K562 (cell line): ENCODE measurements around the gene CCDC106. TPM values are rescaled to one million over a fixed set of nuclear protein-coding genes. Genes with fewer than 3 reads are reported as not detected.

ENCODE experiments used
- BRCA1 ChIP-seq, 2 experiments: fragments of 450-650 bp in 1 of 2; sonication (generic) in 1 of 2; formaldehyde crosslinking in 1 of 2; IDR thresholded peaks; 2 replicates each; pipeline versions ENCODE4 v1.5.0 to v1.6.1; 2017 to 2020; ENCODE audit warnings: mild to moderate bottlenecking in 1 of 2, missing genetic modification reagents in 1 of 2
- HNRNPH1 ChIP-seq: fragments of 200-400 bp; formaldehyde crosslinking; optimal IDR thresholded peaks from 2 replicates; pipeline ENCODE3; 2017; ENCODE audit warnings: low read depth, mild to moderate bottlenecking, low read length, moderate library complexity
- MAFK ChIP-seq: IDR thresholded peaks from 2 replicates; pipeline ENCODE4 v1.6.1; 2011; ENCODE audit warnings: low read length, improper control_type of control experiment
- NFIC ChIP-seq: fragments of 450-650 bp; IDR thresholded peaks from 2 replicates; pipeline ENCODE4 v1.6.1; 2017; ENCODE audit warnings: mild to moderate bottlenecking, inconsistent platforms
- RBM17 ChIP-seq: fragments of 200-400 bp; formaldehyde crosslinking; IDR thresholded peaks from 2 replicates; pipeline ENCODE4 v1.6.1; 2017; ENCODE audit warnings: low read depth, mild to moderate bottlenecking, low read length, borderline replicate concordance
- ZBTB1 ChIP-seq: sonication (generic); formaldehyde crosslinking; IDR thresholded peaks from 2 replicates; pipeline ENCODE4 v1.8.1; 2023; ENCODE audit warnings: missing genetic modification reagents, low read depth, mild to moderate bottlenecking, borderline replicate concordance
- ZNF165 ChIP-seq: fragments of 250-450 bp; sonication (Bioruptor Pico); IDR thresholded peaks from 2 replicates; pipeline ENCODE4 v1.4.0; 2020; ENCODE audit warnings: borderline replicate concordance
- polyA plus RNA-seq, 8 experiments: library from polyadenylated mRNA; depleted of rRNA in 4 of 8; stranded (reverse) in 5 of 8; unstranded in 3 of 8; fragments of >200 nt; fragmentation: Nextera tagmentation in 2 of 8; fragmentation: Illumina TruSeq in 1 of 8; extraction: Ambion mirVana in 2 of 8; extraction: Trizol in 1 of 8; gene quantifications; 2 replicates each; pipeline versions ENCODE4 v1.2.1 to v1.2.3, GENCODE V29; 2011 to 2014; ENCODE audit warnings: inconsistent platforms in 1 of 8, missing spikeins in 1 of 8
- total RNA-seq, 7 experiments: library from RNA; depleted of rRNA in 6 of 7; stranded (reverse); fragments of >200 nt in 6 of 7; fragmentation: Illumina TruSeq in 2 of 7; extraction: Trizol in 2 of 7; gene quantifications; 2 replicates each; pipeline versions ENCODE4 v1.2.1 to v1.2.3, GENCODE V29; 2011 to 2021; ENCODE audit warnings: low replicate concordance in 1 of 7
- TF ChIP-seq, protein P1 (sequence below): sonication (generic); formaldehyde crosslinking; IDR thresholded peaks from 2 replicates; pipeline ENCODE4 v1.8.1; 2023; ENCODE audit warnings: mild to moderate bottlenecking, missing genetic modification reagents
- TF ChIP-seq, protein P2 (sequence below): fragments of 250-450 bp; sonication (Bioruptor Pico); IDR thresholded peaks from 2 replicates; pipeline ENCODE4 v1.4.0; 2020
- TF ChIP-seq, protein P3 (sequence below), 2 experiments: fragments of 450-650 bp in 1 of 2; sonication (generic) in 1 of 2; formaldehyde crosslinking in 1 of 2; IDR thresholded peaks; 2 replicates each; pipeline versions ENCODE4 v1.7.1 to v1.9.0; 2016 to 2022; ENCODE audit warnings: inconsistent platforms in 1 of 2, mild to moderate bottlenecking in 1 of 2, missing genetic modification reagents in 1 of 2
- TF ChIP-seq, protein P4 (sequence below): fragments of 450-650 bp; IDR thresholded peaks from 2 replicates; pipeline ENCODE4 v1.6.1; 2016
- TF ChIP-seq, protein P5 (sequence below): sonication (generic); IDR thresholded peaks from 2 replicates; pipeline ENCODE4 v1.6.1; 2016

Gene CCDC106
- total and polyA plus RNA-seq, 9 of the 15 experiments (the other 6 are each of a cell fraction or from before 2014, with no cell fraction given): 0.10 to 27.5 (median 15.0) TPM; not detected in 1

DNA sequence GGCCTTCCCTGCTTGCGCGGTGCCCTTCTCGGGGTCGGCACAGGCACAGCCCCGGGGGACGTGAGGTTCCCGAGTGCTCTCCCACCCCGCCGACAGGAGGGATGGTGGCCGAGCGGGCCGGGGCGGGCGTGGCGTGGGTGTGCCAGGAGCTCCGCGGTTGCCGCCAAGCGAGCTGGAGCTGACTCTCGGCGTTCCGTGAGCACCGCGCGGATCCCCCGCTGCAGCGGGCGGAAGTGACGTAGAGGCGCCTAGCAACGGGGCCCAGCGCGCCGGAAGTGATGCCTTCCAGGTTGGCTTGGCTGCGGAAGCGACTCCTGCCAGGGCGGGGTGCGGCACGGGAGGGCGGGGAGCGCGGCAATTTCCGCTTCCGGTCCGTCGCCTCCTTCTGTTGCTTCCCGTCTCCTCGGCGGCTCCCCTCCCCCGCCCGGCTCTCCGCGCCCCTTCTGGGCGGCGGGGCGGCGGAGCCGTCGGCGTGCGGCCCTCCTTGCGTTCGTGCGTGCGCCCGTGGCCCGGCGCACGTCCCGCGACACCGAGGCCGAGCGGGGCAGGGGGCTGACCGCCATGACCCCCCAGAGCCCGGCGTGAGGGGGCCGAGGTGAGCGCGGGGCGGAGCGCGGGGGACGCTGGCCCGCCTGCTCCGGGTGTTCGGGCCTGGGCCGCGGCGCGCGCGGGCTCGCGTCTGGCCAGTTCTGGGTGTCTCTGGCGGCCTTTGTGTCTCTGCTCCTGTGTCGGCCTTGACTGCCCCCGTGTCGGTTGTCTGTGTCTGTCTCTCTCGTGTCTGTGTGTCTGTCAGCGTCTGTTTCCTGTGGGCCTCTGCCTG lies 27.0 kb downstream of the CCDC106 start, which contains the start of gene EPN1 (continued):
- TF ChIP-seq, protein P1, sequence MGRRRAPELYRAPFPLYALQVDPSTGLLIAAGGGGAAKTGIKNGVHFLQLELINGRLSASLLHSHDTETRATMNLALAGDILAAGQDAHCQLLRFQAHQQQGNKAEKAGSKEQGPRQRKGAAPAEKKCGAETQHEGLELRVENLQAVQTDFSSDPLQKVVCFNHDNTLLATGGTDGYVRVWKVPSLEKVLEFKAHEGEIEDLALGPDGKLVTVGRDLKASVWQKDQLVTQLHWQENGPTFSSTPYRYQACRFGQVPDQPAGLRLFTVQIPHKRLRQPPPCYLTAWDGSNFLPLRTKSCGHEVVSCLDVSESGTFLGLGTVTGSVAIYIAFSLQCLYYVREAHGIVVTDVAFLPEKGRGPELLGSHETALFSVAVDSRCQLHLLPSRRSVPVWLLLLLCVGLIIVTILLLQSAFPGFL (CRISPR knock-in tag): no peak
- TF ChIP-seq NFIC: no peak
- no peak for TF ChIP-seq BRCA1 (IDR thresholded peaks at IDR 0.05)
- no peak for TF ChIP-seq BRCA1 (CRISPR knock-in tag; IDR thresholded peaks at IDR 0.05)
- no peak for TF ChIP-seq ZNF165 (CRISPR knock-in tag)
- TF ChIP-seq, protein P2, sequence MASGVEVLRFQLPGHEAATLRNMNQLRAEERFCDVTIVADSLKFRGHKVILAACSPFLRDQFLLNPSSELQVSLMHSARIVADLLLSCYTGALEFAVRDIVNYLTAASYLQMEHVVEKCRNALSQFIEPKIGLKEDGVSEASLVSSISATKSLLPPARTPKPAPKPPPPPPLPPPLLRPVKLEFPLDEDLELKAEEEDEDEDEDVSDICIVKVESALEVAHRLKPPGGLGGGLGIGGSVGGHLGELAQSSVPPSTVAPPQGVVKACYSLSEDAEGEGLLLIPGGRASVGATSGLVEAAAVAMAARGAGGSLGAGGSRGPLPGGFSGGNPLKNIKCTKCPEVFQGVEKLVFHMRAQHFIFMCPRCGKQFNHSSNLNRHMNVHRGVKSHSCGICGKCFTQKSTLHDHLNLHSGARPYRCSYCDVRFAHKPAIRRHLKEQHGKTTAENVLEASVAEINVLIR: peak; percentile 93
- no peak for TF ChIP-seq HNRNPH1
- TF ChIP-seq, protein P3, sequence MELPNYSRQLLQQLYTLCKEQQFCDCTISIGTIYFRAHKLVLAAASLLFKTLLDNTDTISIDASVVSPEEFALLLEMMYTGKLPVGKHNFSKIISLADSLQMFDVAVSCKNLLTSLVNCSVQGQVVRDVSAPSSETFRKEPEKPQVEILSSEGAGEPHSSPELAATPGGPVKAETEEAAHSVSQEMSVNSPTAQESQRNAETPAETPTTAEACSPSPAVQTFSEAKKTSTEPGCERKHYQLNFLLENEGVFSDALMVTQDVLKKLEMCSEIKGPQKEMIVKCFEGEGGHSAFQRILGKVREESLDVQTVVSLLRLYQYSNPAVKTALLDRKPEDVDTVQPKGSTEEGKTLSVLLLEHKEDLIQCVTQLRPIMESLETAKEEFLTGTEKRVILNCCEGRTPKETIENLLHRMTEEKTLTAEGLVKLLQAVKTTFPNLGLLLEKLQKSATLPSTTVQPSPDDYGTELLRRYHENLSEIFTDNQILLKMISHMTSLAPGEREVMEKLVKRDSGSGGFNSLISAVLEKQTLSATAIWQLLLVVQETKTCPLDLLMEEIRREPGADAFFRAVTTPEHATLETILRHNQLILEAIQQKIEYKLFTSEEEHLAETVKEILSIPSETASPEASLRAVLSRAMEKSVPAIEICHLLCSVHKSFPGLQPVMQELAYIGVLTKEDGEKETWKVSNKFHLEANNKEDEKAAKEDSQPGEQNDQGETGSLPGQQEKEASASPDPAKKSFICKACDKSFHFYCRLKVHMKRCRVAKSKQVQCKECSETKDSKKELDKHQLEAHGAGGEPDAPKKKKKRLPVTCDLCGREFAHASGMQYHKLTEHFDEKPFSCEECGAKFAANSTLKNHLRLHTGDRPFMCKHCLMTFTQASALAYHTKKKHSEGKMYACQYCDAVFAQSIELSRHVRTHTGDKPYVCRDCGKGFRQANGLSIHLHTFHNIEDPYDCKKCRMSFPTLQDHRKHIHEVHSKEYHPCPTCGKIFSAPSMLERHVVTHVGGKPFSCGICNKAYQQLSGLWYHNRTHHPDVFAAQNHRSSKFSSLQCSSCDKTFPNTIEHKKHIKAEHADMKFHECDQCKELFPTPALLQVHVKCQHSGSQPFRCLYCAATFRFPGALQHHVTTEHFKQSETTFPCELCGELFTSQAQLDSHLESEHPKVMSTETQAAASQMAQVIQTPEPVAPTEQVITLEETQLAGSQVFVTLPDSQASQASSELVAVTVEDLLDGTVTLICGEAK (IDR thresholded peaks at IDR 0.05): peak; percentile 99
- TF ChIP-seq, protein P3 (CRISPR knock-in tag; IDR thresholded peaks at IDR 0.05): no peak
- no peak for TF ChIP-seq ZBTB1 (CRISPR knock-in tag)
- TF ChIP-seq, protein P4, sequence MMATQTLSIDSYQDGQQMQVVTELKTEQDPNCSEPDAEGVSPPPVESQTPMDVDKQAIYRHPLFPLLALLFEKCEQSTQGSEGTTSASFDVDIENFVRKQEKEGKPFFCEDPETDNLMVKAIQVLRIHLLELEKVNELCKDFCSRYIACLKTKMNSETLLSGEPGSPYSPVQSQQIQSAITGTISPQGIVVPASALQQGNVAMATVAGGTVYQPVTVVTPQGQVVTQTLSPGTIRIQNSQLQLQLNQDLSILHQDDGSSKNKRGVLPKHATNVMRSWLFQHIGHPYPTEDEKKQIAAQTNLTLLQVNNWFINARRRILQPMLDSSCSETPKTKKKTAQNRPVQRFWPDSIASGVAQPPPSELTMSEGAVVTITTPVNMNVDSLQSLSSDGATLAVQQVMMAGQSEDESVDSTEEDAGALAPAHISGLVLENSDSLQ: peak; percentile 69
- no peak for TF ChIP-seq RBM17
- TF ChIP-seq, protein P5, sequence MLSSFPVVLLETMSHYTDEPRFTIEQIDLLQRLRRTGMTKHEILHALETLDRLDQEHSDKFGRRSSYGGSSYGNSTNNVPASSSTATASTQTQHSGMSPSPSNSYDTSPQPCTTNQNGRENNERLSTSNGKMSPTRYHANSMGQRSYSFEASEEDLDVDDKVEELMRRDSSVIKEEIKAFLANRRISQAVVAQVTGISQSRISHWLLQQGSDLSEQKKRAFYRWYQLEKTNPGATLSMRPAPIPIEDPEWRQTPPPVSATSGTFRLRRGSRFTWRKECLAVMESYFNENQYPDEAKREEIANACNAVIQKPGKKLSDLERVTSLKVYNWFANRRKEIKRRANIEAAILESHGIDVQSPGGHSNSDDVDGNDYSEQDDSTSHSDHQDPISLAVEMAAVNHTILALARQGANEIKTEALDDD: no peak
- TF ChIP-seq MAFK: no peak
